OCI-M1 (cell line): ENCODE measurements around the gene VPS8.
"Not testable (repeated sequence)": the region's sequence is repeated elsewhere in the genome, so short reads cannot be mapped to it uniquely, and the experiment has no call there.

ENCODE experiments used
- DNase-seq: peaks from one replicate; lab custom pipeline; 2025; lab: John Stamatoyannopoulos, UW

Gene VPS8

DNA sequence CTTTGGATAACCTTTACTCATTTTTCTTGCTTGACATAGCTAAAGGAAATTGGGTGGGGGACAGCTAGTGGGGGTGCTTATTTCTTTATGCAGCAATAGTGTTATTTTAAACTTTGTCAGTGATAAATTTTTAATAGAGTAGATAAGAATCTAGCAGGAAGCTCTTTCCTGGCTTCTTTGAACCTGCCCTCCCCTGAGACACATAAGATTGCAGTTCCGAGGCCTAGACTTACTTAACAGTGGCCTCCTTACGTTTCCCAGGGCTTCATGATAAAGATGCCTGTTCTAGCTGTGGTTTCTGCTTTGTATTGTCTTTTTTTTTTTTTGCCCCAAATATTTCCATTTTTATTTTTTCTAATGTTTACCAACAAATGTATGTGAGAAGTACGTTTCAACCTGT lies 170.1 kb downstream of the VPS8 start:
- no peak for DNase-seq

DNA sequence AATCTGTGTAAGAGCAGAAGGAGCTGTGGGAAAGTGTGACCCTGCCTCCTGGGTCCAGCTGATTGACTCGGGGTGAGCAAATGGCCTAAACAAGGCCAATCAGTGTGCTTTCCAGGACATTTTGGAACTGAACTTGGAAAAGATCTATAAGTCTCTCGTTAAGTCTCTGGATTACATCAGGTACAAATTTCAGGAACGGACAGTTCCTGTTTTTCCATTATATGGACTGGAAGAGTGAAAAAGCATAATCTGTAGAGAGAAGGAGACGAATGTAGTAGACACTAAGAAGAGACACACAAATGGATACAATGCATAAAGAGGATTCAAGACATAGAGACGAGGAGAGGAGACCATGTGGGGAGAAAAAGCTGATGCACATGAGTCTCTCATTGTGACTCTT lies 173.6 kb downstream of the VPS8 start:
- no peak for DNase-seq

DNA sequence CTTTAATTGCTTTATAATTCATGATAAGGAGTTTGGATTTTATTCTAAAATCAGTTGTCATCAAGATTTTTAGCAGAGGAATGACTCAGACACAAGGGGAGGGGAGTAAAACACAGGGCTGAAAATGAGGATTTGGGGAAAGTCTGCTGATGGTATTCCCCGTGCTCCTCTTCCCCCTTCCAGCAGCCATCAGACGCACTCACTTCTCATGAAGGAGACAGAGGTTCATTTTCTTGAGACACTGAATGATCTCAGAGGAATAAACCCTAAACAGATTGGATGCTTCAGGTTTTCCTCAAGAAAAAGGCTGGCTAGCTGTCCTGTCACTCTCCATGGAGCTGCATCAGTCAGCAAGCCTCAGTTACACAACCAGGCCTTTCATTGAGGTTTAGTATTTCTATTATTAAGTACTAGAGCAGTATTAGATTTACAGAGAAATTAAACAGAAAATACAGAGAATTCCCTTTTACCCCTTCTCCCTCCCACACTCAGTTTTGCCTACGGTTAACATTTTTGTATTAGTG lies 174.5 kb downstream of the VPS8 start:
- no peak for DNase-seq

DNA sequence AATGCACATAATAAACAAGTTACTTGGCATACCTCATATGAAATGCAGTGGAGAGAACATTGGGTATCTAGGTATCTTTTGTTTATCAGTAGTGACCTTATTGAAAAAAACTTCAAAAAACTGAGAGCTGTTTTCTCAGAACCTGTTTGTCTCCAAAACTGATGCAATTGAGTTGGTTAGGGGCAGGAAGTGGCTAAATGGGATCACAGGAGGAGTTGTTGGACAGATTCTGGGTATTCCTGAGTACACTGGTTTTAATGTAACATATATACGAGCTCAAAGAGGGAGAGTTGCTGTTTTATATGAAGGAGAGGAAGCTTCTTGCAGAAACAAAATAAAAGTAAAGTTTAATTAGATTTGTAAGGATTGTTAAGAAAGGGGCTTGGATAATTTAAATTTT lies 181.4 kb downstream of the VPS8 start:
- DNase-seq = peak; percentile 79

DNA sequence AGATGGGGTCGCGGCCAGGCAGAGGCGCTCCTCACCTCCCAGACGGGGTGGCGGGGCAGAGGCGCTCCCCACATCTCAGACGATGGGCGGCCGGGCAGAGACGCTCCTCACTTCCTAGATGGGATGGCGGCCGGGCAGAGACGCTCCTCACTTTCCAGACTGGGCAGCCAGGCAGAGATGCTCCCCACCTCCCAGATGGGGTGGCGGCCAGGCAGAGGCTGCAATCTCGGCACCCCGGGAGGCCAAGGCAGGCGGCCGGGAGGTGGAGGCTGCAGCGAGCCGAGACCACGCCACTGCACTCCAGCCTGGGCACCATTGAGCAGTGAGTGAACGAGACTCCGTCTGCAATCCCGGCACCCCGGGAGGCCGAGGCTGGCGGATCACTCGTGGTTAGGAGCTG lies 191.9 kb downstream of the VPS8 start:
- DNase-seq = not testable (repeated sequence)

DNA sequence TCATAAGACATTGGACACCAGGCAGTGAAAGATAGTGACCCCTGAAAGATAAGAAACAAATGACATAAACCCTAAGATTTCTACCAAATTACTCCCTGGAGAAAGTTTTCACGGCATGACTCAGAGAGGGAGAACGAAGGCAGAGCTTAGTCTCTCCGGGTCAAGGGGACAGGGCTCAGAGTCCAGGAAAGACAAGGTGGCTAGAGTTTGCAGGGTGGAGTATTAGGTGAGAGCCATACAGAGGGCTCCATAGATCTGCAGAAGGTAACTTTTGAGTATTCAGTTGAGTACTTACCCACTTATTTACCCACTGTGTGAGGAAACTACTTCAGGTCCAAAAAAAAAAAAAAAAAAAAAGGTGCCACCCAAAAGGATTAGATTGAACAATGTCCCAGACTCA lies 197.7 kb downstream of the VPS8 start:
- no peak for DNase-seq

DNA sequence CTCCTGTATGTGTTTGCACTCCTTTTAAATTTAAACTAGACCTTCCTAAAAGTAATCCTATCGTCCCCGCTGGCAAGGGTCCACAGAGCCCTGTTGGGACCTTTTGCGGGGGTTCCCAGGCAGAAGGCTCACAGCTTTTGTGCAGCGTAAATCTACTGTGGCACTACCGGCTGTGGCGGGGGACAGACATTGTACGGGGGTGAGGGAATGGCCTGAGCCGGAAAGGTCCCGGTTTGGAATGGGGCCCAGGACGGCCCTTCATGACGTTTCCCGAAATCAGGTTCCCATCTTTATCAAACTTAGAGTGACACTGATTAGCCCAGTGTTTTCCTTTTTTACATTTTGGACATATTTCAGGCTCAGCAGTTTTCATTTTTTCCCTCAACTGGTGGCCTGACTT lies 205.6 kb downstream of the VPS8 start:
- not testable (repeated sequence) for DNase-seq

DNA sequence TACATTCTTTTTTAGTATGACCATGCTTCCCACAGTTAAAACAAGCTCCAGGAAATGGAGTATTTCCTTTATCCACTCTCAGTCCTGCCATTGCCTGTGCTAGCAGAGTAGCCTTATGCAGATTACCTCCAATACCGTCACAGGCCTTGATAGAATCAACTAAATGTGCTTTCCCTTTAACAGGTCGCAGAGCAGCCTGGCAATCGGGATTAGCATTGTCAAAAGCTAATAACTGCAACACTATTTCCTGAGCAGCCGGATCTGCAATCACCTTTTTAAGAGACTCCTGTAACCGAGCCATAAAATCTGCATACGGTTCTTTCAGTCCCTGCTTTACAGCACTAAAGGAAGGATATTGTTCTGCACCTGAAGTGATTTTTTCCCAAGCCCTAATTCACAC lies 206.0 kb downstream of the VPS8 start:
- DNase-seq = not testable (repeated sequence)

DNA sequence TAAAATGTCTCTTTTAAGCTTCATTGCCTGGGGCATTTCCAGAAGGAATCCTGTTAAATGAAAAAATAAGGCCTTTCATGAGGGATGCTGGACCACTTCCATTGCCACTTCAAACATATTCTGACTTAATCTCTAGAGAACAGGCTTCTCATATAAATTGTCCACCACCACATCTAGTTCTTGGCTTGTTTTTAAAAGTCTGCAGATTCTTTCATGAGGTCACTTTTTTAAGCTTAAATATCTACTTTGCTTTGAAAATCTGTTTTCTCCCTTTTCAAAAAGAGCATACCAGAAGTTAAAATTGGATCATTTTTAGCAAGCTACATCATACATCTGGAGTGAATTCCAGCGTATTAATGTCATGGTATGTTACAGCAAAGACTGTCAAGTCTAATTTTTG lies 209.3 kb downstream of the VPS8 start:
- no peak for DNase-seq

DNA sequence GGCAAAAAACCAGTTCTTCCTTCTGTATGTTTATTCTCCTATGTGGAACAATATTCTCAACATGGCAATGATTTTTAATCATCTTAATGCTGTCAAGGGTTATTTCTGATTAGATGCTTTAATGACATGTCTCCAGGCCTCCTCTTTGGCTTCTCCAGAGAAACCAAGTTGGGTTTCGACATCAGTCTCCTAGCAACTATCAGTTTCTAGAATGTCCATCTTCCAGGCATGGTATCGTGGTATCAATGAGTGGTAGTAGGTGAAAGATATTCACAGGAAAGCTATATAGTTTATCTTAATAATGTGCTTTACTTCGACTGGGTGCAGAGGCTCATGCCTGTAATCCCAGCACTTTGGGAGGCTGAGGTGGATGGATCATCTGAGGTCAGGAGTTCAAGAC lies 212.4 kb downstream of the VPS8 start:
- DNase-seq = peak; percentile 39

DNA sequence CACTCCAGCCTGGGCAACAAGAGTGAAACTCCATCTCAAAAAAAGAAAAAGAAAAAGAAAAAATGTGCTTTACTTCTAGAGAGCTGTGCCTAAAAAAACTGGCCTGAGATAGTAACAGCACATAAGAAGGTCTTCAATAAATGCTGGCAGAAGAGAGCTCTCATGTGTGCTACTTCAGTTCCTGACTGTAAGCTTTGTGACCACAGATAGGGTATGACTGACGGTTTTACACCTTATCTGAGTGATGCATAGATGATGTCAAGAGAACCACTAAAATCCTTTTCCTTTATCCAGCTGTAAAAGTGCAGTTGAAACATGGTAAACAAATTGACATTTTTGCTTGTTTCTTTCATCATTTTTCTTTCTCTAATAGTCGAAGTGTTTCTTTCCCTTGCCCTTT lies 213.0 kb downstream of the VPS8 start:
- peak; percentile 61 for DNase-seq

DNA sequence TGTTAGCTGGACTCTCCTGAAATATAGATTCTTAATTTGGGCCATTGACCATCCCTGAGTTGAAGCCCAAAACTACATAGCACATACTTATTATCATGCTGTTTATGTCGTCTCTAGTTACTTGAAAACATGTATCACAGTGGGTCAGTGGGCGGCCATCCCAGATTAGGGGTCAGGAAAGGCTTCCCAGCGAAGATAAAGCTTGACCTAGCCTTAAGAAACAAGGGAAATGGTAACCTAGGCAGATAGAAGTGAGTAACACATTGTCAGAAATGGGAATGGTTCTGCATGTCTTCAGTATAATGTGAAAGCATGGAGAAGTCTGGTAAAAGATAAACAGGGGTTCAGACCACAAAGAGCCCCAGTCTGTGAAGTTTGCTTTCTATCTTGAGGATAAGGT lies 216.2 kb downstream of the VPS8 start:
- DNase-seq = no peak

DNA sequence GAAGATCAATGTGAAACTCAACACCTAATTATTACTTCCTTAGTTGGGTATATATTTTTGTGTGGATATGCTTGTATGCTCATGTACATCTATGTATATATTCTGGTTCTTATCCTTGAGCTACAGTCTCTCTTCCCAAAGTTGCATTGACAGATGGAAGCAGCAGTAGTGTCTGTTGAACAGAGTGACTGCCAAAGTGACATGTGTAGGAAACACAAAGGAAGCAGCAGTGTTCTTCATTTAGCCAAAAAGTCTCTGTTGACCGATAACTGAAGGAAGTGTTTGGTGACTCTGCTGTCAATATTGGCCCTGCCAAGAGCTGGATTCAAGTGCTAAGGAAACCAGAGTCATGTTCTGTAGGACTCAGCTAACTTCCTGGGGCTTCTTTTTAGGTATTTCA lies 217.1 kb downstream of the VPS8 start:
- no peak for DNase-seq

DNA sequence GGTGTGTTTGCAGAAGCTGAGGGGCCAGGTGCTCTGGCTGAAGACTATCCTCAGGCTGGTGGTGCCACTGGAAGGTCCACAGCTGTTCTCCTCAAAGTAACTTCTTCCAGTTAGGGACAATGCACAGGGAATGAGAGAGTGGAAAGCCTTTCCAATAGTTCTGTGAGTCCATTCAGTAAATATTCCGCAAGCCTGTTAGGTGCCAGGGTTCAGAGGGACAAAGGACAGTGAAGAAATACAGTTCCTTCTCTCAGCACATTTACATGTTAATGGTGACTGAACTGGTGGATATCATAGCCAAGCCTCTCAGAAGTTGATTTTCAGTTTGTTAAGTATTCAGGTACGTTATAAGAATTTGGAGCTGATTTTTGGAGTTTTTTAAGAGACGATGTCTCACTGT lies 218.4 kb downstream of the VPS8 start:
- DNase-seq = no peak

DNA sequence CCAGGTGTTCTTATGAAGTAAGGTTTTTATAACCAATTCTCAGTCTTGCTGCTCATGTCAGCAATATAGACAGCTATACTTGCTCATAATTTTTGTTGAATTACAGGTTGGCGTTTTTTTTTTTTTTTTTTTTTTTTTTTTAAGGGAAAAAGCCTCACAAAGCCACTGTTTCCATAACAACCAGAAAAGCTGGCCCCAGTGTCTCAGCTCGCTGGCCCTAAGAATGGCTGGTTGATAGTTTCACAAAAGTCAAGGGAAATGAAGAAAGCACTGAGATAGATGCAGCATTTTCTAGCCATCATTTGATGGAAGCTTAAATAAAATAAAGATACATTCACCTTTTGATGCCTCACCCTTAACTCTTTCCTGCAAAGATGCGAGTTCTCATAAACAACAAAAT lies 219.0 kb downstream of the VPS8 start:
- no peak for DNase-seq

DNA sequence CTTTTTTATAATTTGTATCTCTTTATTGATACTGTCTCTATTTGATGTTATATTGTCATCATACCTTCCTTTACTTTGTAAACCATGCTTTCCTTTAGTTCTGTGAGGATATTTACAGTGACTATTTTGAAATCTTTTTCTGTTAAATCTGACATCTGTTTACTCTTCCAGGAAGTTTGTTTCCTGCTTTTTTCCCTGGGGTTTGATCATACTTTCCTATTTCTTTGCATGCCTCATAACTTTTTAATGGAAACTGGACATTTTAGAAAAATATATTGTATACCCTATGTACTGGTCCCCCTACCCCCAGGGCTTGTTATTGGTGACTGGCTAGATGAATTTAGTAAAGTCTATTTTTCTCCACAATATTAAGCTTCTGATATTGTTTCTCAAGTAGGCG lies 225.8 kb downstream of the VPS8 start:
- DNase-seq = no peak

DNA sequence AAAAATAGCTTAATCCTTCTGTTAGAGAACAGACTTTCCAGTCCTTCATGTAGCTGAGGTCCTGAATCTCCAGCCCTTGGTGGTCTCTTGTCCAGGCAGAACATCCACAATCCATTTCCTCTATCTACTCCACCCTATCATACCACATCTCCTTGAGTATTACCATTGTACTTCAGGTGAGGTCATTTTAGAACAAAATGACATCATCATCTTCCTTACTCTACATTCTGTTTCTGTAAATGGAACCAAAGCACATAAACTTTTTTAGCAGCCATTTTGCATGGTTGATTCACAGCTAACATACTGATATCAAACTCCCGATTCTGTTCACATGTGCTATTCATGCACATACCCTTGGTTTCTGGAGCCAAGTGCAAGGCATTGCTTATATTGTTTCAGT lies 228.5 kb downstream of the VPS8 start:
- DNase-seq = no peak

DNA sequence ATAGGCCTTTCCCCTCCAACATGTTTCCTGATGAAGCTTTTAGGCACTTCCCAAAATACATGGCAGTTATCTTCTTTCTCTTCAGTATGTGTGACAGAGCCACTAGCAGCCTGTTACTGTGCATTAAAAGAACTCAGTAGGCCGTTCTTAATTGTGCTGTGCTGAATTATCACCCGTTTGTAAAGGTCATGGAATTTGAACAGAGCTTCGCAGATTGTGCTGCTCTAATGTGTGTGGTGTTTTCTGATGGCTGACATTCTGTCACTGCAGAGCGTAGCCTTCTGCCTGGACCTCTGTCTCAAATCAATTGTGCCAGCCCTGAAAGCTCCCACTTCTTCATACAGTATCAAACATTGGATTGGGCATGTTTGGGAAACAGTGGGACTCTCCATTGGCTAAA lies 229.6 kb downstream of the VPS8 start:
- no peak for DNase-seq

DNA sequence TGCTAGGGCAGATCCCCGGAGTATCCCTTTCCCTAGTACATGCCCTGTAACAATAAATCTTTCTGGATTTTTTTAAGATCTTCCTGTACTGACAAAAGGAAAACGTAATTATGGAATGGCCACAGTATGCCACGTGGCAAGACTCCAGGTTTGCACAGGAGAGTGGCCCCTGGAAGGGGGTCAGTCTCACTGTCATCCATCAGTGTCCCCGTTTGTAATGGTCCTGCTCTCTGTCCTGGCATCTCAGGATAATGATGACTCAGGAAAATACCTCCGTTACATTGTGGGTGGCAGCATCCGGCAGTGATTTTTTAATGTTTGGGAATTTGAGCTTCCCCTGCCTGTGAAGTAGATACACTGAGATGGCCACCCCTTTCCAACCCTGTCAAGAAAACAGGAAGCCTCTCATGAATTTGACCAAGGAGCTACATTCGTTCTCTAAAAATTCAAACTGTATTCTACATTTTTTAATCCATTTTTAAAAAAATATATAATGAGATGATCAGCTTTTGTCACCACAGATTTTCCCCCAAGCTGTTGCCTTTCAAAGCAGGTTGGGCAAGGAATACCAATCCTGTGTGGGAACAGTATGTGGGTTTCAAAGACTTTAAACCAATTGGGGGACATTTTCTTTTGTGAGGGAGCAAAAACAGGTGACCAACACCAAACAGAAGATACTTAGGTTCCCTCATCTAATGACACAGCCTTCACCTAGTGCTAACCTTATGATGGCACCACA lies 230.5 kb downstream of the VPS8 start:
- DNase-seq = no peak

DNA sequence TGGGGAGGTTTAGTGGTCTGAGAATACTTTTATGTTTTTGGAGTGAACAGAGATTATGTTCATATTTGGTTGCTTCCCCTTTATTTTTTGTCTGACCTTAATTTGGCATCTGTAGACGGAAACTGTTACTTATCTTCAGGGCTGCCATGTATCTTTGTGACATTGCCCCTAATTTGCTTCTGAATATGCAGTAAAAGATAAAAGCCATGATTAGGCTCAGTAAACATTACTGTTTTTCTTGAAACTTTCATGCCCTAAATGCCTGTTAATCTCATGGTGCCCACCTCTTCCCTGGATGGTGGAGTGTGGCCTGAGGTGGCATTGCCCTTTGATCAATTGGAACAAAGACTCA lies 234.2 kb downstream of the VPS8 start:
- no peak for DNase-seq

DNA sequence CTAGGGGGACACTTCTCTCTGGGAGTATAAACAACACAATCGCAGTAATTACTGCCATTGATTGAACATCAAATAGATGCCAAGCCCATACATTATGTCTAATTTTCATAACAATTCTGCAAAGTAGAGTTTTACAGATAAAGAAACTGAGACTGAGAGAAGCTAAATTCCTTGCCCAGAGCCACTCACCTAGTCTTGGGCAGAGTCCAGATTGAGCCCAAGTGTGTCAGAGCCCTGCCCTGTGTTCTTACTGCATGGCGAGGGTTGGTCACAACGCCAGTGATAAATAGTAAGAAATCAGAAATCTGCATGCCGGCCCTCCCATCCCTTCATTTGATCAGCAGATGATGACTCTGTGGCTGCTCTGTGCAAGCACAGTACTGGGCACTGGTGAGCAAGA lies 234.6 kb downstream of the VPS8 start:
- no peak for DNase-seq

DNA sequence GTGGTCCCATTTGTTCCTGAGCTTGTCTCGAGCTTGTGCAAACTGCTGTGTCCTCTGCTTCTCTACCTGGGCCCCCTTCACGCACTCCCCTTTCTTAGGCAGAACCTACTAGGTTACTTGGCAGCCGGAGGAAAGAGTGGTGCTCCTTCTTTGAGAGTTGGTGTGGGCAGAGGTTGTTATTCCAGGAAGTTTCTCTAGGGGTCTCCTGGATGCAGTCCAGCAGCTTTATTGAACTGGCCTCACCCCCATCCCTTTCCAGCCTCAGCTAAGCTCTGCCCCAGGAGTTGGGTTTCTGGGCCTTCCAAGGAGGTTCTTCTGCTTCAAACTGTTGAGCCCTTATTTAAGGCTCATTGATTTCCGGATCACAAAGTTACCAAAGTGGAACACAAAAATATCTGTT lies 237.7 kb downstream of the VPS8 start:
- DNase-seq = no peak

DNA sequence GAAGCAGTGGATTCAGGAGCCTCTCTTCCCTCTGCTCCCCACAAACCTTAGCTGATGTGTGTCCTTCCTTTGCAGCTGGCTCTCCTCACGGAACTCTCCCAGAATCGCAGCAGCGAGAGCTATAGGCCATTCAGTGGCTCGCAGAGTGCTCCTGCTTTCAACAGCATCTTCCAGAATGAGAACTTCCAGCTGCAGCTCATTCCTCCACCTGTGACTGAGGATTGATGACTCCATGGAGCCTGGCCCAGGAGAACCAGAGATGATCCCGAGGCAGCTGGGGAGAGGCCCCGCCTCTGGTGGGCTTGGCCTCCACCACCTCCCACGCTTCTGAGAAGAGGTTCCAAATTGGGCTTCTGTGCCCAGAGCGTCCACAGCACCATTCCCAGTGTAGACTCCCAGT lies 239.8 kb downstream of the VPS8 start:
- no peak for DNase-seq

DNA sequence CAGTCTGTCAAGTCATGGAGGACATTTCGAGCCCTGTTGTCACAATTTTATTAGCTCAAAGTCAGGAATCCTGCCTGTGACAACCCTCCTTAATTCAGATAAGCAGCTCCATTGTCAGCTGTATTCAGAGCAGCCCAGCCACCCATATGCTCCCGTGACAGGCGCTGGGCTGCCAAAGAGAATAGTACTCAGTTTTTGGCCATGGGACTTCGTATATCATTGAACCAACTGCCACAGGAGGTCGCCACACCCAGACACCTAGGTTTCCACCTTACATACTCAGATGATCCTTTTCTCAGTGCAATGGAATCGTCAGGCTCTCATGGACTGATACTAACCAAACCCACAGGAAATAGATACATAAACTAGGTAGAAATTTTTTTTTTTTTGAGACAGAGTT lies 240.7 kb downstream of the VPS8 start:
- DNase-seq = no peak

DNA sequence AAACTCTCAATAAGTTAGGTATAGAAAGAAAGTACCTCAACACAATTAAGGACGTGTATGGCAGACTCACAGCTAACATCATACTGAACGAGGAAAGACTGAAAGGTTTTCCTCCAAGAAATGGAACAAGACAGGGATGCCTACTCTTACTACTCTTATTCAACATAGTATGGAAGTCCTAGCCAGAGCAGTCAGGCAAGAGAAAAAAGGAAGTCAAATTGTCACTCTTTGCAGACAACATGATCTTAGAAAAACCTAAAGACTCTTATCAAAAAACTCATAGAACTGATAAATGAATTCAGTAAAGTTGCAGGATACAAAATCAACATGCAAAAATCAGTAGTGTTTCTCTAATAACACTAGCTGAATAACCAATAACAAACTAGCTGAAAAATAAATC lies 244.9 kb downstream of the VPS8 start:
- DNase-seq = no peak
